GM12891 (cell line): ENCODE measurements around the gene CARD19.

ENCODE experiments used
- DNase-seq: peaks from one replicate; pipeline ENCODE4 v3.0.0; 2011; ENCODE audit warnings: low spot score; ENCODE audit not compliant: insufficient read length
- FAIRE-seq: peaks from 2 replicates; lab custom pipeline; 2011; peaks lifted over from hg19 to GRCh38; lab: Jason Lieb, UNC
- PAX5 ChIP-seq: IDR thresholded peaks from 2 replicates; pipeline ENCODE4 v1.6.1; 2011; ENCODE audit warnings: low read length, moderate library complexity, mild to moderate bottlenecking; ENCODE audit not compliant: insufficient read depth, severe bottlenecking
- POLR2A ChIP-seq: IDR thresholded peaks from 2 replicates; pipeline ENCODE4 v1.6.1; 2011; ENCODE audit warnings: low read depth, low read length, control low read depth
- POLR2AphosphoS5 ChIP-seq: IDR thresholded peaks from 2 replicates; pipeline ENCODE4 v1.6.1; 2011; ENCODE audit warnings: low read depth, low read length, control low read depth
- POU2F2 ChIP-seq: IDR thresholded peaks from 2 replicates; pipeline ENCODE4 v1.6.1; 2011; ENCODE audit warnings: low read depth, mild to moderate bottlenecking, control low read depth, low read length, moderate library complexity
- SPI1 ChIP-seq: IDR thresholded peaks from 2 replicates; pipeline ENCODE4 v1.6.1; 2011; ENCODE audit warnings: low read depth, low read length, control low read depth
- TAF1 ChIP-seq: IDR thresholded peaks from 2 replicates; pipeline ENCODE4 v1.6.1; 2011; ENCODE audit warnings: low read depth, low read length, control low read depth

CARD19 gene

GRCh38 chr9:93057042-93057702, 38.8 kb upstream of the CARD19 start:
- DNase-seq: no peak
- no peak for FAIRE-seq
- TF ChIP-seq PAX5: no peak
- TF ChIP-seq POU2F2: no peak
- TF ChIP-seq POLR2AphosphoS5: no peak
- TF ChIP-seq TAF1: no peak
- no peak for TF ChIP-seq SPI1
- no peak for TF ChIP-seq POLR2A

- TF ChIP-seq POLR2A (no peak), PAX5 (no peak), POLR2AphosphoS5 (no peak), SPI1 (no peak), TAF1 (no peak), POU2F2 (no peak)
- FAIRE-seq: no peak
- DNase-seq: no peak
Observed at GRCh38 chr9:93057703-93058354, 38.2 kb upstream of the CARD19 start.

GRCh38 chr9:93058355-93059010, 37.5 kb upstream of the CARD19 start, which contains the start of gene SUSD3:
SUSD3 (plus strand) TSS chr9:93058701; CDS start chr9:93058743, 42 bp downstream.
- DNase-seq (peak; percentile 77), FAIRE-seq (peak; percentile 97)
- no peak for TF ChIP-seq SPI1
- TF ChIP-seq POLR2AphosphoS5: no peak
- TF ChIP-seq PAX5: no peak
- no peak for TF ChIP-seq TAF1
- TF ChIP-seq POLR2A: no peak
- no peak for TF ChIP-seq POU2F2

- TF ChIP-seq PAX5: no peak
- TF ChIP-seq POLR2AphosphoS5: no peak
- TF ChIP-seq SPI1: no peak
- TF ChIP-seq TAF1: no peak
- FAIRE-seq (no peak), DNase-seq (no peak)
Observed at GRCh38 chr9:93059011-93059714, 36.9 kb upstream of the CARD19 start.

GRCh38 chr9:93059715-93060578, 36.1 kb upstream of the CARD19 start:
- DNase-seq (no peak), FAIRE-seq (peak; percentile 54)
- TF ChIP-seq SPI1: no peak
- no peak for TF ChIP-seq POU2F2
- no peak for TF ChIP-seq PAX5
- no peak for TF ChIP-seq TAF1

- peak; percentile 71 for FAIRE-seq
- TF ChIP-seq SPI1: no peak
- TF ChIP-seq PAX5: no peak
- no peak for TF ChIP-seq TAF1
- no peak for TF ChIP-seq POLR2AphosphoS5
- TF ChIP-seq POLR2A: no peak
- TF ChIP-seq POU2F2: no peak
- no peak for DNase-seq
Observed at GRCh38 chr9:93060746-93061259, 35.2 kb upstream of the CARD19 start.

GRCh38 chr9:93061260-93061751, 34.7 kb upstream of the CARD19 start:
- no peak for FAIRE-seq
- TF ChIP-seq POLR2A: no peak
- no peak for TF ChIP-seq POLR2AphosphoS5
- no peak for TF ChIP-seq PAX5
- no peak for TF ChIP-seq SPI1
- TF ChIP-seq TAF1: no peak
- no peak for TF ChIP-seq POU2F2
- DNase-seq: no peak

GRCh38 chr9:93061791-93062763, 33.9 kb upstream of the CARD19 start:
- no peak for DNase-seq
- FAIRE-seq: peak; percentile 88
- TF ChIP-seq SPI1 (peak; percentile 49), POLR2AphosphoS5 (no peak)
